NOMO-1 treated with DMSO at 0.1 percent for 48 hours (cell line): ENCODE results near the gene ALDOA.

Experiments used
- DNase-seq: peaks from one replicate; lab custom pipeline; 2025; ENCODE audit not compliant: unreplicated experiment; lab: John Stamatoyannopoulos, UW

The ALDOA gene

GRCh38 chr16:30088832-30089624 lies 23.5 kb downstream of the ALDOA start:
- DNase-seq: no peak

- no peak for DNase-seq
These were observed 25.2 kb downstream of the ALDOA start for GRCh38 chr16:30090610-30091331.

GRCh38 chr16:30091474-30092372 lies 26.2 kb downstream of the ALDOA start, which contains the start of gene TBX6:
TBX6 (minus strand) TSS chr16:30091924; CDS start chr16:30091193, 731 bp downstream.
- DNase-seq: peak; percentile 92

GRCh38 chr16:30092373-30093010 lies 26.9 kb downstream of the ALDOA start:
- DNase-seq: peak; percentile 99

GRCh38 chr16:30094541-30095165 lies 29.1 kb downstream of the ALDOA start:
- DNase-seq: no peak

GRCh38 chr16:30095166-30096078 lies 29.9 kb downstream of the ALDOA start:
- DNase-seq: no peak

- DNase-seq: peak; percentile 80
These were observed 30.7 kb downstream of the ALDOA start, which contains the start of gene YPEL3 for GRCh38 chr16:30096105-30096861. YPEL3 (minus strand) TSS chr16:30096213; CDS start chr16:30095482, 731 bp downstream.

GRCh38 chr16:30096862-30097563 lies 31.5 kb downstream of the ALDOA start:
- peak; percentile 25 for DNase-seq

- no peak for DNase-seq
These were observed 38.5 kb downstream of the ALDOA start for GRCh38 chr16:30104090-30104489.

- no peak for DNase-seq
These were observed 38.9 kb downstream of the ALDOA start for GRCh38 chr16:30104492-30104891.

- no peak for DNase-seq
These were observed 42.7 kb downstream of the ALDOA start for GRCh38 chr16:30108059-30108850.

GRCh38 chr16:30110661-30111060 lies 45.1 kb downstream of the ALDOA start:
- no peak for DNase-seq

GRCh38 chr16:30112197-30113030 lies 46.9 kb downstream of the ALDOA start:
- DNase-seq: peak; percentile 27

GRCh38 chr16:30113031-30113710 lies 47.6 kb downstream of the ALDOA start, which contains the start of gene GDPD3:
GDPD3 (minus strand) TSS chr16:30113537; CDS start chr16:30113478, 59 bp downstream.
- no peak for DNase-seq

- DNase-seq: no peak
These were observed 48.3 kb downstream of the ALDOA start for GRCh38 chr16:30113711-30114333.
